GM12878 (cell line): ENCODE data around the gene JAKMIP1. TPM values are rescaled to one million over a fixed set of nuclear protein-coding genes. Genes with fewer than 3 reads are reported as not detected.

Experiments
- ATAC-seq: fragments of 200-7000 bp; cut with Tn5 transposase; 3 replicates; pipeline ENCODE4 v1.9.1; 2020; ENCODE audit warnings: mild to moderate bottlenecking, moderate library complexity
- BruUV-seq: library from RNA; stranded (reverse); fragments of 400-500 nt; replicated peaks from 2 replicates; lab custom pipeline; 2021; lab: Mats Ljungman, UMichigan
- CTCF ChIA-PET: fragments of 300-600 bp; sonication (Branson Sonifier 250); formaldehyde crosslinking; extraction: SDS; loops from one replicate; lab custom pipeline; 2021; ENCODE audit warnings: inconsistent platforms; lab: Yijun Ruan, JAX
- POLR2A ChIA-PET: fragments of 350-600 bp; formaldehyde crosslinking; extraction: SDS; loops from one replicate; lab custom pipeline; 2021; ENCODE audit warnings: inconsistent platforms; lab: Charles Lee
- RAD21 ChIA-PET: fragments of 300-600 bp; sonication (Branson Sonifier 250); formaldehyde crosslinking; loops from one replicate; lab custom pipeline; 2023; ENCODE audit warnings: antibody characterized with exemption; ENCODE audit not compliant: unreplicated experiment; lab: Charles Lee
- SMC1A ChIA-PET: fragments of 300-600 bp; sonication (Branson Sonifier 250); formaldehyde crosslinking; loops from one replicate; lab custom pipeline; 2023; ENCODE audit not compliant: unreplicated experiment, uncharacterized antibody; lab: Charles Lee
- DNase-seq: peaks from one replicate; pipeline ENCODE4 v3.0.0-alpha.2; 2011; ENCODE audit warnings: low read depth, low spot score
- FAIRE-seq: peaks from 3 replicates; lab custom pipeline; 2011; peaks lifted over from hg19 to GRCh38; lab: Jason Lieb, UNC
- H2AFZ ChIP-seq: 2 replicates; pipeline ENCODE4 v1.6.0; 2011; ENCODE audit warnings: low read depth, low read length, control low read depth; ENCODE audit not compliant: control insufficient read depth
- H3K27ac ChIP-seq: 2 replicates; pipeline ENCODE4 v1.5.1; 2011; ENCODE audit warnings: control low read depth; ENCODE audit not compliant: control insufficient read depth, insufficient read depth
- H3K27me3 ChIP-seq, 2 experiments: replicated peaks in 1 of 2; 2 replicates each; pipeline versions ENCODE4 v1.6.0 to v1.6.1; 2011; ENCODE audit warnings: low read length in 1 of 2; ENCODE audit not compliant: control insufficient read depth in 2 of 2, insufficient read depth in 2 of 2
- H3K36me3 ChIP-seq, 2 experiments: 2 replicates each; pipeline ENCODE4 v1.5.1; 2011; ENCODE audit warnings: low read length in 1 of 2; ENCODE audit not compliant: control insufficient read depth in 2 of 2, insufficient read depth in 2 of 2
- H3K4me1 ChIP-seq: 2 replicates; pipeline ENCODE4 v1.6.1; 2011; ENCODE audit warnings: mild to moderate bottlenecking, low read length, moderate library complexity, mixed read lengths; ENCODE audit not compliant: control insufficient read depth, insufficient read depth
- H3K4me2 ChIP-seq: 2 replicates; pipeline ENCODE4 v1.6.0; 2011; ENCODE audit warnings: control low read depth; ENCODE audit not compliant: control insufficient read depth, insufficient read depth
- H3K4me3 ChIP-seq: fragments of 200-600 bp; sonication (generic); 2 replicates; pipeline ENCODE4 v1.5.1; 2016
- H3K79me2 ChIP-seq: 2 replicates; pipeline ENCODE4 v1.6.0; 2011; ENCODE audit warnings: low read length; ENCODE audit not compliant: control insufficient read depth, insufficient read depth
- H3K9ac ChIP-seq: 2 replicates; pipeline ENCODE4 v1.8.0; 2011; ENCODE audit warnings: low read length, control low read depth, mixed read lengths; ENCODE audit not compliant: control insufficient read depth, insufficient read depth
- H3K9me3 ChIP-seq: replicated peaks from 3 replicates; pipeline ENCODE4 v1.5.1; 2011; ENCODE audit warnings: mild to moderate bottlenecking, low read length; ENCODE audit not compliant: control insufficient read depth, insufficient read depth
- H4K20me1 ChIP-seq: 2 replicates; pipeline ENCODE4 v1.6.0; 2011; ENCODE audit not compliant: control insufficient read depth, insufficient read depth
- BMI1 ChIP-seq: fragments of 450-650 bp; IDR thresholded peaks from 2 replicates; pipeline ENCODE4 v1.6.1; 2016; ENCODE audit warnings: mild to moderate bottlenecking, moderate library complexity, borderline replicate concordance
- CREM ChIP-seq: IDR thresholded peaks from 2 replicates; pipeline ENCODE4 v1.6.1; 2014; ENCODE audit warnings: antibody characterized with exemption, low read depth
- E2F4 ChIP-seq: IDR thresholded peaks from 2 replicates; pipeline ENCODE4 v1.6.1; 2012; ENCODE audit warnings: low read depth, low read length, improper control_type of control experiment
- EP300 ChIP-seq, 2 experiments: fragments of 150-350 bp in 1 of 2; IDR thresholded peaks; 2 replicates each; pipeline ENCODE4 v1.6.1; 2011 to 2012; ENCODE audit warnings: low read depth in 2 of 2, low read length in 2 of 2, borderline replicate concordance in 1 of 2, improper control_type of control experiment in 1 of 2, inconsistent platforms in 1 of 2; ENCODE audit not compliant: control insufficient read depth in 1 of 2
- FOS ChIP-seq: IDR thresholded peaks from 3 replicates; pipeline ENCODE4 v1.6.1; 2011; ENCODE audit warnings: borderline replicate concordance; ENCODE audit not compliant: insufficient read length; ENCODE audit errors: extremely low read depth
- GABPA ChIP-seq: IDR thresholded peaks from 2 replicates; pipeline ENCODE4 v1.6.1; 2014; ENCODE audit warnings: antibody characterized with exemption, low read depth, mild to moderate bottlenecking, inconsistent platforms
- HDGF ChIP-seq: fragments of 450-650 bp; IDR thresholded peaks from 2 replicates; pipeline ENCODE4 v1.6.1; 2016; ENCODE audit warnings: antibody characterized with exemption
- IKZF1 ChIP-seq: fragments of 450-650 bp; conservative IDR thresholded peaks from 2 replicates; pipeline ENCODE4 v1.6.1; 2017; ENCODE audit warnings: antibody characterized with exemption, mild to moderate bottlenecking
- RAD21 ChIP-seq: IDR thresholded peaks from 2 replicates; pipeline ENCODE4 v1.6.1; 2011; ENCODE audit warnings: mild to moderate bottlenecking, low read depth, low read length, moderate library complexity; ENCODE audit not compliant: insufficient read depth
- STAT3 ChIP-seq: IDR thresholded peaks from 2 replicates; pipeline ENCODE4 v1.6.1; 2011; ENCODE audit warnings: low read depth, low read length, improper control_type of control experiment
- USF1 ChIP-seq: IDR thresholded peaks from 2 replicates; pipeline ENCODE4 v1.6.1; 2011; ENCODE audit warnings: borderline replicate concordance, low read depth, mild to moderate bottlenecking, moderate library complexity, mixed read lengths, low read length; ENCODE audit not compliant: insufficient read depth; ENCODE audit errors: extremely low read length
- USF2 ChIP-seq: IDR thresholded peaks from 2 replicates; pipeline ENCODE4 v1.6.1; 2011; ENCODE audit warnings: low read depth, low read length, improper control_type of control experiment, borderline replicate concordance
- ZZZ3 ChIP-seq: IDR thresholded peaks from 2 replicates; pipeline ENCODE4 v1.6.1; 2011; ENCODE audit warnings: low read depth; ENCODE audit not compliant: control insufficient read depth, insufficient read length
- WGBS: methylation state at CpG from one replicate; pipeline ENCODE4 v1.1.6; 2016; ENCODE audit warnings: low lambda C conversion rate; ENCODE audit not compliant: insufficient replicate concordance, insufficient coverage; ENCODE audit errors: missing lambda C conversion rate; 5-methylcytosine and 5-hydroxymethylcytosine counted together
- in situ Hi-C: fragments of 300-500 bp; cut with MboI; formaldehyde crosslinking; loops from 9 replicates; pipeline ENCODE4 v1.14.3; 2018; ENCODE audit warnings: mixed read lengths
- intact Hi-C: fragments of 100-400 bp; cut with micrococcal nuclease; formaldehyde crosslinking; loops from one replicate; pipeline ENCODE4 v1.14.2; 2022; ENCODE audit not compliant: unreplicated experiment
- polyA plus RNA-seq, 11 experiments: library from polyadenylated mRNA; depleted of rRNA in 4 of 11; unstranded in 6 of 11; stranded (reverse) in 5 of 11; fragments of >200 nt; fragmentation: Nextera tagmentation in 4 of 11; fragmentation: Illumina TruSeq in 1 of 11; extraction: Ambion mirVana in 4 of 11; extraction: Trizol in 1 of 11; gene quantifications; 1 replicate in 1 of 11; 2 replicates in 10 of 11; pipeline versions ENCODE4 v1.2.1 to v1.2.3, GENCODE V29; 2011 to 2016; ENCODE audit warnings: inconsistent platforms in 2 of 11, missing spikeins in 2 of 11, low read depth in 1 of 11
- total RNA-seq, 4 experiments: library from RNA; depleted of rRNA in 3 of 4; stranded (reverse); fragments of >200 nt in 3 of 4; fragmentation: Illumina TruSeq in 1 of 4; extraction: Trizol in 1 of 4; gene quantifications; 2 replicates each; pipeline versions ENCODE4 v1.2.1 to v1.2.3, GENCODE V29; 2013 to 2021
- TF ChIP-seq, protein P1 (sequence below): IDR thresholded peaks from 2 replicates; pipeline ENCODE4 v1.6.1; 2011; ENCODE audit warnings: mild to moderate bottlenecking, low read depth, low read length, moderate library complexity; ENCODE audit not compliant: insufficient replicate concordance
- TF ChIP-seq, protein P2 (sequence below): fragments of 450-650 bp; IDR thresholded peaks from 2 replicates; pipeline ENCODE4 v1.6.1; 2017; ENCODE audit warnings: mild to moderate bottlenecking

Gene JAKMIP1
- total and polyA plus RNA-seq, 10 of the 15 experiments (the other 5 are each of a cell fraction or from before 2014, with no cell fraction given): 0.52 to 16.7 (median 12.3) TPM

- in situ Hi-C loops: no loop called here
- ATAC-seq: no peak
Observed at GRCh38 chr4:6008766-6009385, 191.5 kb downstream of the JAKMIP1 start.

More at GRCh38 chr4:6008766-6009385, 191.5 kb downstream of the JAKMIP1 start:
- Histone ChIP-seq H3K79me2 (no peaks in the 10 kb centered on the region), H3K4me3 (no peak overlapping the region), H3K36me3 (no peaks in the 10 kb centered on the region), H3K27me3 (peaks cover 0 to 1% of the 10 kb centered on the region in 2 experiments; a peak in 2 of 4 replicates), H2AFZ (no peak overlapping the region), H3K4me2 (no peak overlapping the region), H4K20me1 (no peaks in the 10 kb centered on the region), H3K9ac (no peak overlapping the region)
- no peak for FAIRE-seq
- intact Hi-C loops: no loop called here
- no peak for DNase-seq
- ChIA-PET CTCF (interaction anchor here (0.9 to 3.1 kb wide), 3 partner anchors 9 to 14 kb away, joined by 3 to 7 read pairs (median 4); no protein-coding TSS in a partner anchor), POLR2A (no interaction called here), RAD21 (no interaction called here), SMC1A (no interaction called here)
- BruUV-seq: no TSS peak
- no peak for TF ChIP-seq CREM
- TF ChIP-seq HDGF: no peak
- no peak for TF ChIP-seq EP300 (IDR thresholded peaks at IDR 0.05; ENCODE audit: borderline replicate concordance in 1 of 2, control insufficient read depth in 1 of 2, low read depth in 2 of 2, low read length in 2 of 2)
- TF ChIP-seq USF2: no peak
- no peak for TF ChIP-seq E2F4
- TF ChIP-seq FOS: no peak
- no peak for TF ChIP-seq STAT3
- no peak for TF ChIP-seq GABPA
- TF ChIP-seq, protein P1, sequence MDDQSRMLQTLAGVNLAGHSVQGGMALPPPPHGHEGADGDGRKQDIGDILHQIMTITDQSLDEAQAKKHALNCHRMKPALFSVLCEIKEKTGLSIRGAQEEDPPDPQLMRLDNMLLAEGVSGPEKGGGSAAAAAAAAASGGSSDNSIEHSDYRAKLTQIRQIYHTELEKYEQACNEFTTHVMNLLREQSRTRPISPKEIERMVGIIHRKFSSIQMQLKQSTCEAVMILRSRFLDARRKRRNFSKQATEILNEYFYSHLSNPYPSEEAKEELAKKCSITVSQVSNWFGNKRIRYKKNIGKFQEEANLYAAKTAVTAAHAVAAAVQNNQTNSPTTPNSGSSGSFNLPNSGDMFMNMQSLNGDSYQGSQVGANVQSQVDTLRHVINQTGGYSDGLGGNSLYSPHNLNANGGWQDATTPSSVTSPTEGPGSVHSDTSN: no peak
- TF ChIP-seq USF1: no peak
- TF ChIP-seq, protein P2, sequence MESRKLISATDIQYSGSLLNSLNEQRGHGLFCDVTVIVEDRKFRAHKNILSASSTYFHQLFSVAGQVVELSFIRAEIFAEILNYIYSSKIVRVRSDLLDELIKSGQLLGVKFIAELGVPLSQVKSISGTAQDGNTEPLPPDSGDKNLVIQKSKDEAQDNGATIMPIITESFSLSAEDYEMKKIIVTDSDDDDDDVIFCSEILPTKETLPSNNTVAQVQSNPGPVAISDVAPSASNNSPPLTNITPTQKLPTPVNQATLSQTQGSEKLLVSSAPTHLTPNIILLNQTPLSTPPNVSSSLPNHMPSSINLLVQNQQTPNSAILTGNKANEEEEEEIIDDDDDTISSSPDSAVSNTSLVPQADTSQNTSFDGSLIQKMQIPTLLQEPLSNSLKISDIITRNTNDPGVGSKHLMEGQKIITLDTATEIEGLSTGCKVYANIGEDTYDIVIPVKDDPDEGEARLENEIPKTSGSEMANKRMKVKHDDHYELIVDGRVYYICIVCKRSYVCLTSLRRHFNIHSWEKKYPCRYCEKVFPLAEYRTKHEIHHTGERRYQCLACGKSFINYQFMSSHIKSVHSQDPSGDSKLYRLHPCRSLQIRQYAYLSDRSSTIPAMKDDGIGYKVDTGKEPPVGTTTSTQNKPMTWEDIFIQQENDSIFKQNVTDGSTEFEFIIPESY: no peak
- TF ChIP-seq ZZZ3: no peak
- no peak for TF ChIP-seq IKZF1
- no peak for TF ChIP-seq RAD21
- no peak for TF ChIP-seq BMI1
- TF ChIP-seq, all 136 proteins: peak for 0
- H3K9me3 ChIP-seq: no peaks in the 10 kb centered on the region
- 66% methylated on average over 19 of the region's 19 CpGs for WGBS
- no peaks in the 10 kb centered on the region for H3K4me1 ChIP-seq
- H3K27ac ChIP-seq: no peak overlapping the region
